NCI-H1694 treated with DMSO at 0.1 percent for 48 hours (cell line): ENCODE measurements around the gene TSPAN2.
A peak's percentile ranks its signal among the peaks of the same experiment; 100 is the strongest.

ENCODE experiments used
- DNase-seq: peaks from one replicate; lab custom pipeline; 2025; lab: John Stamatoyannopoulos, UW

TSPAN2 gene

GRCh38 chr1:115089420-115090185 lies at the start of gene TSPAN2:
Gene TSPAN2, minus strand, starts transcription at chr1:115089503. Its CDS starts 71 bp downstream, at chr1:115089432.
- no peak for DNase-seq

- peak; percentile 52 for DNase-seq
Observed at GRCh38 chr1:115138973-115139372, 49.7 kb upstream of the TSPAN2 start.

- DNase-seq, result no peak
Observed at GRCh38 chr1:115138271-115138670, 49.0 kb upstream of the TSPAN2 start.

- DNase-seq, result no peak
Observed at GRCh38 chr1:115137191-115137590, 47.9 kb upstream of the TSPAN2 start.

- DNase-seq, result no peak
Observed at GRCh38 chr1:115136706-115137105, 47.4 kb upstream of the TSPAN2 start.

GRCh38 chr1:115136106-115136505 lies 46.8 kb upstream of the TSPAN2 start:
- DNase-seq, result no peak

- no peak for DNase-seq
Observed at GRCh38 chr1:115135681-115136080, 46.4 kb upstream of the TSPAN2 start.

- DNase-seq, result no peak
Observed at GRCh38 chr1:115134850-115135480, 45.7 kb upstream of the TSPAN2 start.

GRCh38 chr1:115134231-115134630 lies 44.9 kb upstream of the TSPAN2 start:
- no peak for DNase-seq

GRCh38 chr1:115133440-115133839 lies 44.1 kb upstream of the TSPAN2 start:
- DNase-seq, result no peak

- no peak for DNase-seq
Observed at GRCh38 chr1:115130786-115131185, 41.5 kb upstream of the TSPAN2 start.

GRCh38 chr1:115129071-115129640 lies 39.9 kb upstream of the TSPAN2 start:
- no peak for DNase-seq

- no peak for DNase-seq
Observed at GRCh38 chr1:115127539-115127938, 38.2 kb upstream of the TSPAN2 start.

GRCh38 chr1:115126516-115126915 lies 37.2 kb upstream of the TSPAN2 start:
- DNase-seq, result no peak

GRCh38 chr1:115123116-115123515 lies 33.8 kb upstream of the TSPAN2 start:
- no peak for DNase-seq

- no peak for DNase-seq
Observed at GRCh38 chr1:115121793-115122192, 32.5 kb upstream of the TSPAN2 start.

- DNase-seq, result no peak
Observed at GRCh38 chr1:115120296-115120695, 31.0 kb upstream of the TSPAN2 start.

- no peak for DNase-seq
Observed at GRCh38 chr1:115118611-115119010, 29.3 kb upstream of the TSPAN2 start.

- DNase-seq, result no peak
Observed at GRCh38 chr1:115118086-115118485, 28.8 kb upstream of the TSPAN2 start.

GRCh38 chr1:115117298-115117697 lies 28.0 kb upstream of the TSPAN2 start:
- DNase-seq, result no peak

GRCh38 chr1:115116512-115116911 lies 27.2 kb upstream of the TSPAN2 start:
- DNase-seq, result no peak

GRCh38 chr1:115115521-115116161 lies 26.3 kb upstream of the TSPAN2 start:
- DNase-seq, result no peak

- DNase-seq, result no peak
Observed at GRCh38 chr1:115114308-115114707, 25.0 kb upstream of the TSPAN2 start.
